K562 (cell line): ENCODE results near the gene ZFPM1. TPM values are rescaled to one million over a fixed set of nuclear protein-coding genes. Genes with fewer than 3 reads are reported as not detected.
A peak's percentile ranks its signal among the peaks of the same experiment; 100 is the strongest.

ENCODE experiments used
- BCL6 ChIP-seq: fragments of 250-450 bp; sonication (Bioruptor Pico); IDR thresholded peaks from 2 replicates; pipeline ENCODE4 v1.4.0; 2020
- CBFA2T2 ChIP-seq: fragments of 450-650 bp; conservative IDR thresholded peaks from 2 replicates; pipeline ENCODE4 v1.6.1; 2017; ENCODE audit warnings: mild to moderate bottlenecking
- CBFA2T3 ChIP-seq: fragments of 450-650 bp; IDR thresholded peaks from 2 replicates; pipeline ENCODE4 v1.6.1; 2017
- CBX2 ChIP-seq: fragments of 200-600 bp; sonication (generic); IDR thresholded peaks from one replicate; pipeline ENCODE4 v1.6.1; 2012; ENCODE audit warnings: mild to moderate bottlenecking, low read length, inconsistent platforms; ENCODE audit not compliant: insufficient read depth, poor library complexity, severe bottlenecking
- DLX4 ChIP-seq: fragments of 250-450 bp; sonication (Bioruptor Pico); IDR thresholded peaks from 2 replicates; pipeline ENCODE4 v1.6.1; 2021; ENCODE audit warnings: mild to moderate bottlenecking
- GATA2 ChIP-seq: sonication (generic); formaldehyde crosslinking; IDR thresholded peaks from 2 replicates; pipeline ENCODE4 v1.4.0; 2020; ENCODE audit warnings: mild to moderate bottlenecking, missing genetic modification reagents
- ID3 ChIP-seq, 2 experiments: fragments of 250-450 bp in 1 of 2; fragments of 450-650 bp in 1 of 2; sonication (Bioruptor Pico) in 1 of 2; IDR thresholded peaks; 2 replicates each; pipeline versions ENCODE4 v1.6.1 to v1.8.0; 2016 to 2021; ENCODE audit warnings: mild to moderate bottlenecking in 2 of 2, moderate library complexity in 2 of 2, missing compliant biosample characterization in 1 of 2, missing genetic modification characterization in 1 of 2
- KDM1A ChIP-seq, 2 experiments: fragments of 450-650 bp; IDR thresholded peaks; 2 replicates each; pipeline ENCODE4 v1.6.1; 2016; ENCODE audit warnings: mild to moderate bottlenecking in 2 of 2
- NONO ChIP-seq, 2 experiments: fragments of 200-400 bp in 1 of 2; fragments of 450-650 bp in 1 of 2; formaldehyde crosslinking in 1 of 2; IDR thresholded peaks; 2 replicates each; pipeline ENCODE4 v1.6.1; 2017; ENCODE audit warnings: low read depth in 2 of 2, mild to moderate bottlenecking in 2 of 2, moderate library complexity in 2 of 2, low read length in 1 of 2
- TEAD1 ChIP-seq, 2 experiments: fragments of 450-650 bp in 1 of 2; sonication (generic) in 1 of 2; formaldehyde crosslinking; IDR thresholded peaks; 2 replicates each; pipeline versions ENCODE4 v1.4.0 to v1.8.0; 2020 to 2022; ENCODE audit warnings: mild to moderate bottlenecking in 2 of 2, missing genetic modification reagents in 1 of 2
- TFAP4 ChIP-seq: sonication (generic); formaldehyde crosslinking; IDR thresholded peaks from 2 replicates; pipeline ENCODE4 v1.8.0; 2022; ENCODE audit warnings: missing genetic modification reagents, mild to moderate bottlenecking, moderate library complexity, borderline replicate concordance
- ZBTB33 ChIP-seq: sonication (generic); formaldehyde crosslinking; IDR thresholded peaks from 2 replicates; pipeline ENCODE4 v1.8.1; 2023; ENCODE audit warnings: mild to moderate bottlenecking, missing genetic modification reagents
- polyA plus RNA-seq, 8 experiments: library from polyadenylated mRNA; depleted of rRNA in 4 of 8; stranded (reverse) in 5 of 8; unstranded in 3 of 8; fragments of >200 nt; fragmentation: Nextera tagmentation in 2 of 8; fragmentation: Illumina TruSeq in 1 of 8; extraction: Ambion mirVana in 2 of 8; extraction: Trizol in 1 of 8; gene quantifications; 2 replicates each; pipeline versions ENCODE4 v1.2.1 to v1.2.3, GENCODE V29; 2011 to 2014; ENCODE audit warnings: inconsistent platforms in 1 of 8, missing spikeins in 1 of 8
- total RNA-seq, 7 experiments: library from RNA; depleted of rRNA in 6 of 7; stranded (reverse); fragments of >200 nt in 6 of 7; fragmentation: Illumina TruSeq in 2 of 7; extraction: Trizol in 2 of 7; gene quantifications; 2 replicates each; pipeline versions ENCODE4 v1.2.1 to v1.2.3, GENCODE V29; 2011 to 2021; ENCODE audit warnings: low replicate concordance in 1 of 7

The ZFPM1 gene
- total and polyA plus RNA-seq, 9 of the 15 experiments (the other 6 are each of a cell fraction or from before 2014, with no cell fraction given), result 0.03 to 35.9 (median 1.4) TPM

GRCh38 chr16:88423448-88423850 lies 29.6 kb upstream of the ZFPM1 start (continued):
- peak; percentile 34; the same call in 1 of the 2 replicates for TF ChIP-seq TFAP4 (CRISPR knock-in tag)
- no peak for TF ChIP-seq ID3 (CRISPR knock-in tag; IDR thresholded peaks at IDR 0.05)
- peak; percentile 98 for TF ChIP-seq ID3 (tag; IDR thresholded peaks at IDR 0.05)
- TF ChIP-seq CBX2, result no peak
- TF ChIP-seq BCL6 (CRISPR knock-in tag), result no peak
- TF ChIP-seq DLX4 (CRISPR knock-in tag), result no peak
- peak; percentile 53; the same call in 1 of the 2 replicates for TF ChIP-seq GATA2 (CRISPR knock-in tag)
- peak; percentile 80 for TF ChIP-seq CBFA2T3
- no peak for TF ChIP-seq NONO (IDR thresholded peaks at IDR 0.05; ENCODE audit: low read depth in 2 of 2, low read length in 1 of 2)
- peak; percentile 76; the same call in 1 of the 2 replicates for TF ChIP-seq ZBTB33 (CRISPR knock-in tag)
- peak; percentile 65 for TF ChIP-seq CBFA2T2
- TF ChIP-seq TEAD1 (CRISPR knock-in tag; IDR thresholded peaks at IDR 0.05), result 0 out of 4 replicates have a peak, but pooled peaks of 1 of the 2 experiments have one; percentile 60
- TF ChIP-seq KDM1A (IDR thresholded peaks at IDR 0.05), result peak; percentile 37 to 43; a peak in 1 of 4 replicates
